HUES48 (cell line): Measurements from ENCODE around the gene TXLNG.

Experiments
- H3K27ac ChIP-seq: one replicate; pipeline ENCODE4 v1.7.0; 2013; ENCODE audit warnings: low read depth, low read length, inconsistent platforms
- H3K27me3 ChIP-seq: 2 replicates; pipeline ENCODE4 v1.6.1; 2013; ENCODE audit warnings: mild to moderate bottlenecking, low read length; ENCODE audit not compliant: control insufficient read depth, insufficient read depth
- H3K36me3 ChIP-seq: 2 replicates; pipeline ENCODE4 v1.6.1; 2013; ENCODE audit warnings: low read length; ENCODE audit not compliant: control insufficient read depth, insufficient read depth
- H3K4me1 ChIP-seq: 2 replicates; pipeline ENCODE4 v1.6.1; 2013; ENCODE audit warnings: mild to moderate bottlenecking, low read length; ENCODE audit not compliant: control insufficient read depth, insufficient read depth
- H3K4me3 ChIP-seq: 2 replicates; pipeline ENCODE4 v1.5.1; 2013; ENCODE audit warnings: mild to moderate bottlenecking, low read depth, low read length
- H3K9ac ChIP-seq: 2 replicates; pipeline ENCODE4 v1.6.1; 2013; ENCODE audit warnings: mild to moderate bottlenecking, low read depth, low read length, moderate library complexity
- H3K9me3 ChIP-seq: 2 replicates; pipeline ENCODE4 v1.6.1; 2013; ENCODE audit warnings: low read length; ENCODE audit not compliant: control insufficient read depth, insufficient read depth

The TXLNG gene

DNA sequence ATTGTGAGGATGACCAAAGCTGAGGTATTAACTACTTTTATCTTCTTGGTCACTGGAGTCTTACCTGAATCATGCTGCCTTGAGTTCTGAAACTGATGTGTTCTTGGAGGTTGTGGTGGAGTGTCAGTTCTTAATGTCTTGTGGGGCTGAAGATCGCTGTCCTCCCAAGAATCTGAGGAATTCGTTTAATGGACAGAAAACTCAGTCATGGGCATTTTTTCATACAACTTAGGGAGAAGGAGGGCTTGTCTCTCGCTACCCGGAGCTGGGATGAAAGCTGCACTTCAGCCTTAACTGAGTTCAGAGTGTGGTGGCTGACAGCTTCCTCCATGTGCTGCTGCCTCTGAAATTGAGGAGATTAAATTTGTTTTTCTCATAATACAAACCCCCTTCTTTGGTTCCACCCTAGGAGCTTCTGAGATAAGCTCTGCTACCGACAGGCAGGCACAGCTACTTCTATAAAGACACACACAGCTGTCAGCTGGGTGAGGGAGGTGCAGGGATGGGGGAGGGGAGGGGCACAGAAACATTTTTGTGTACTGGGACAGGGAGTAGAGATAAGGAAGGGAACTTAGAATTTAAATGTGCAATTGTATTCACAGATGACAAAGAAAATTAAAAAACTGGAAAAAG is 53.1 kb downstream of the TXLNG start:
- Histone ChIP-seq H3K36me3 (peaks cover 95% of the 10 kb centered on the region), H3K4me3 (no peak overlapping the region), H3K9ac (no peak overlapping the region), H3K27me3 (0 out of 2 replicates have a peak, but pooled peaks cover 2% of the 10 kb centered on the region), H3K4me1 (peaks cover 45% of the 10 kb centered on the region), H3K27ac (peak overlapping the region; percentile 73), H3K9me3 (no peaks in the 10 kb centered on the region)

GRCh38 chrX:16839852-16840460 is 53.7 kb downstream of the TXLNG start:
- H3K9ac ChIP-seq: no peak overlapping the region
- H3K4me3 ChIP-seq: no peak overlapping the region
- H3K9me3 ChIP-seq: no peaks in the 10 kb centered on the region
- H3K27ac ChIP-seq: peak overlapping the region; percentile 73
- 0 out of 2 replicates have a peak, but pooled peaks cover 6% of the 10 kb centered on the region for H3K27me3 ChIP-seq
- peaks cover 45% of the 10 kb centered on the region for H3K4me1 ChIP-seq
- peaks cover 95% of the 10 kb centered on the region for H3K36me3 ChIP-seq

- Histone ChIP-seq H3K9me3 (no peaks in the 10 kb centered on the region), H3K4me1 (peaks cover 45% of the 10 kb centered on the region), H3K36me3 (peaks cover 95% of the 10 kb centered on the region), H3K27me3 (0 out of 2 replicates have a peak, but pooled peaks cover 6% of the 10 kb centered on the region), H3K4me3 (no peak overlapping the region), H3K27ac (peak overlapping the region; percentile 21), H3K9ac (no peak overlapping the region)
Measured at GRCh38 chrX:16842684-16843083, 56.4 kb downstream of the TXLNG start.

DNA sequence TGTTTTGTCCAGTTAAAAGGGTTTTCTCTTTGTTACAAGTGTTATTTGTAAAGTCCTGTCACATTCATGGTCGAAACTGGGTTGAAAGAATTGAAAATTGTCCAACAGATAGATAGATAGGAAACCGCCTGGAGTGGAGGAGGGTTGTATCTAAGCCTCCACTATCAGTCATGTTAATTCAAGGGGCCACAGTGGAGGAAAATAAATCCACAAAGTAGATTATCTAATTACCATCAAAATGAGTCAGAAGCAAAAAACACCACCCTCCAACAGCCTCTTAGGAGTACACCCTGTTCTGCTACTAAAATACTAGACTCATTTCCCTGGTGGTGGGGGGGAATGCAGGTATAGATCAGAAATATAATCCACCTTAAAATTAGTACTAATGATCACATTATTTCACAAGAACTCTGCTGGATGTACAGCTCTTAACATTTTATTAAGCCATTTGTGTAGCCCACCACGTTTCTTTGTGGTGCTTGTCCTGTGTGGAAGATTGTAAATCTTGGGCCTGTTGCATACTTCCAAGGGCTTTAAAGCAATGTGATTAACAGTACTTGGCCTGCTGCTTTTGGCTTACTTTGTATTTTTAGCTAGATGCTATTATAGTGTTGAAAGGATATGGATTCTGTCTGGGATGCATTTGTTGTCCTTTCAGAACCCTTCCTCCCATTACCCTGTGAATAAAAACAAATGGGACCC is 57.1 kb downstream of the TXLNG start:
- no peaks in the 10 kb centered on the region for H3K9me3 ChIP-seq
- H3K4me3 ChIP-seq: no peak overlapping the region
- peak overlapping the region; percentile 21 for H3K27ac ChIP-seq
- 0 out of 2 replicates have a peak, but pooled peaks cover 6% of the 10 kb centered on the region for H3K27me3 ChIP-seq
- H3K4me1 ChIP-seq: peaks cover 40% of the 10 kb centered on the region
- peaks cover 95% of the 10 kb centered on the region for H3K36me3 ChIP-seq
- H3K9ac ChIP-seq: no peak overlapping the region

- H3K4me1 ChIP-seq: peaks cover 21% of the 10 kb centered on the region
- 0 out of 2 replicates have a peak, but pooled peaks cover 6% of the 10 kb centered on the region for H3K27me3 ChIP-seq
- H3K9me3 ChIP-seq: no peaks in the 10 kb centered on the region
- no peak overlapping the region for H3K27ac ChIP-seq
- no peak overlapping the region for H3K9ac ChIP-seq
- H3K4me3 ChIP-seq: no peak overlapping the region
- H3K36me3 ChIP-seq: peaks cover 97% of the 10 kb centered on the region
Measured at GRCh38 chrX:16845686-16846085, 59.4 kb downstream of the TXLNG start.

DNA sequence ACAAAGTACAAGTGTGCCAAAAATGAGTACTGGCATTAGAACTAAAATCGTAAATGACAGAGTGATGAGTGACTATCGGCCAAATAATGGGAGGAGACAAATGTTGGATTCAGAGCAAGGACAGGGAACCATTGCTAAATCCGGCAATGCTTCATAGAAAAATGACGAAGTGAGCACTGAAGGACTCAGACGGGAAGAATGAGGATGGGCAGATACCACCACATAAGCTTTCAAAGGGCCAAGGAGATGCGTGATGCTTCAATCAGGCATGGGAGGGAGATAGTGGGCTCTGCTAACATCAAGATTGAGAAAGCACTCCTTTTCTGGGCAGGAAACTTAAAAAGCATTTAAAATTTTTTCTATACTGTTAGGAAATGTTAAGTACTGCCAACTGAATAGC is 62.3 kb downstream of the TXLNG start:
- Histone ChIP-seq H3K9me3 (no peaks in the 10 kb centered on the region), H3K9ac (no peak overlapping the region), H3K27ac (no peak overlapping the region), H3K27me3 (0 out of 2 replicates have a peak, but pooled peaks cover 3% of the 10 kb centered on the region), H3K4me3 (no peak overlapping the region), H3K4me1 (peaks cover 7% of the 10 kb centered on the region), H3K36me3 (peaks cover 100% of the 10 kb centered on the region)

GRCh38 chrX:16851421-16851820 is 65.2 kb downstream of the TXLNG start:
- Histone ChIP-seq H3K27ac (no peak overlapping the region), H3K4me3 (no peak overlapping the region), H3K4me1 (no peaks in the 10 kb centered on the region; the same call in 1 of the 2 replicates), H3K9ac (no peak overlapping the region), H3K27me3 (no peaks in the 10 kb centered on the region), H3K36me3 (peaks cover 100% of the 10 kb centered on the region), H3K9me3 (no peaks in the 10 kb centered on the region)

GRCh38 chrX:16851827-16852226 is 65.6 kb downstream of the TXLNG start:
- Histone ChIP-seq H3K36me3 (peaks cover 100% of the 10 kb centered on the region), H3K9me3 (peaks cover under 1% of the 10 kb centered on the region; the same call in 1 of the 2 replicates), H3K9ac (no peak overlapping the region), H3K27ac (no peak overlapping the region), H3K4me1 (no peaks in the 10 kb centered on the region; the same call in 1 of the 2 replicates), H3K27me3 (no peaks in the 10 kb centered on the region), H3K4me3 (no peak overlapping the region)

- H3K36me3 ChIP-seq: peaks cover 100% of the 10 kb centered on the region
- no peaks in the 10 kb centered on the region; the same call in 1 of the 2 replicates for H3K4me1 ChIP-seq
- peaks cover 6% of the 10 kb centered on the region; the same call in 1 of the 2 replicates for H3K9me3 ChIP-seq
- H3K4me3 ChIP-seq: no peak overlapping the region
- H3K9ac ChIP-seq: no peak overlapping the region
- H3K27ac ChIP-seq: no peak overlapping the region
- no peaks in the 10 kb centered on the region for H3K27me3 ChIP-seq
Measured at GRCh38 chrX:16852617-16853179, 66.4 kb downstream of the TXLNG start.

DNA sequence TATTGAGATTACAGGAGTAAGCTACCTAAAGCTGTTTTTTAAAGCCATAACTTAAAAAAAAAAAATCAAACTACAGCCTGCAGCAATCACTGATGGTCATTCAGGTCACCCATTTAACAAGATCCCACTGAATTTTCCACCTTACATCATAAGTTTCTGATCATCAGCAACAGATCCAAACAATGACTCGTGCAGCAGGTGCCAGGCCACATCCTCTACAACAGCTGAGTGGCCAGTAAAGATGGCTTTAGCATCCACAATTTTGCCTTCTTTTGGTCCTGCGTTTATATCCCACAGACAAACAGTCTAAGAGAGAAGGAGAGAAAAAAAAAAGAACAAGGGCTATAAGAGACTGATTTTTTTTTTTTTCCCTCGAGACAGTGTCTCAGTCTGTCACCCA is 67.3 kb downstream of the TXLNG start:
- no peak overlapping the region for H3K9ac ChIP-seq
- no peaks in the 10 kb centered on the region for H3K27me3 ChIP-seq
- H3K4me3 ChIP-seq: no peak overlapping the region
- H3K9me3 ChIP-seq: peaks cover 6% of the 10 kb centered on the region; the same call in 1 of the 2 replicates
- H3K36me3 ChIP-seq: peaks cover 100% of the 10 kb centered on the region
- H3K27ac ChIP-seq: no peak overlapping the region
- no peaks in the 10 kb centered on the region; the same call in 1 of the 2 replicates for H3K4me1 ChIP-seq
